Parathyroid adenoma (tissue), 2 donors: ENCODE data around the gene MSMO1.
"Not testable (repeated sequence)": the region's sequence is repeated elsewhere in the genome, so short reads cannot be mapped to it uniquely, and the experiment has no call there.

Source experiments
- H2AFZ ChIP-seq: fragments of 300-600 bp; sonication (generic); one replicate; pipeline ENCODE4 v1.7.0; 2017; ENCODE audit warnings: antibody characterized with exemption, mild to moderate bottlenecking
- H3K27ac ChIP-seq: fragments of 300-600 bp; sonication (generic); one replicate; pipeline ENCODE4 v1.7.0; 2017
- H3K27me3 ChIP-seq: fragments of 300-600 bp; sonication (generic); one replicate; pipeline ENCODE4 v1.7.0; 2017; ENCODE audit warnings: low read length; ENCODE audit not compliant: control insufficient read depth, insufficient read depth
- H3K36me3 ChIP-seq: fragments of 300-600 bp; sonication (generic); one replicate; pipeline ENCODE4 v1.7.0; 2017; ENCODE audit warnings: low read length; ENCODE audit not compliant: control insufficient read depth, insufficient read depth
- H3K4me1 ChIP-seq: fragments of 300-600 bp; sonication (generic); one replicate; pipeline ENCODE4 v1.7.0; 2017; ENCODE audit warnings: control low read depth
- H3K4me2 ChIP-seq: fragments of 300-600 bp; sonication (generic); one replicate; pipeline ENCODE4 v1.7.0; 2017; ENCODE audit warnings: low read length
- H3K4me3 ChIP-seq: fragments of 300-600 bp; sonication (generic); one replicate; pipeline ENCODE4 v1.7.0; 2017; ENCODE audit warnings: low read depth, low read length
- H3K79me2 ChIP-seq: fragments of 300-600 bp; sonication (generic); one replicate; pipeline ENCODE4 v1.7.0; 2017; ENCODE audit warnings: control low read depth
- H3K9ac ChIP-seq: fragments of 300-600 bp; sonication (generic); one replicate; pipeline ENCODE4 v1.7.0; 2017; ENCODE audit warnings: mild to moderate bottlenecking
- H3K9me3 ChIP-seq: fragments of 300-600 bp; sonication (generic); one replicate; pipeline ENCODE4 v1.7.0; 2017; ENCODE audit warnings: low read length; ENCODE audit not compliant: control insufficient read depth
- CTCF ChIP-seq: fragments of 300-600 bp; sonication (generic); IDR thresholded peaks from one replicate; pipeline ENCODE4 v1.7.0; 2017; ENCODE audit warnings: antibody characterized with exemption, mild to moderate bottlenecking
- donor health status: primary hyperparathyroidism.

The MSMO1 gene

GRCh38 chr4:165327211-165328100 is at the start of gene MSMO1:
TSS of gene MSMO1 (plus strand) at chr4:165327669. CDS start at chr4:165333371, 5,702 bp downstream.
- H3K4me1 ChIP-seq: peaks cover 19% of the 10 kb centered on the region
- peak within 1 kb of the TSS; percentile 95 for H3K4me2 ChIP-seq
- peaks cover 20% of the 10 kb centered on the region for H3K79me2 ChIP-seq
- no peaks in the 10 kb centered on the region for H3K36me3 ChIP-seq
- peak within 1 kb of the TSS; percentile 95 for H3K4me3 ChIP-seq
- peak within 1 kb of the TSS; percentile 80 for H2AFZ ChIP-seq
- H3K27me3 ChIP-seq: no peaks in the 10 kb centered on the region
- H3K9ac ChIP-seq: no peak within 1 kb of the TSS
- no peaks in the 10 kb centered on the region for H3K9me3 ChIP-seq
- peak within 1 kb of the TSS; percentile 97 for H3K27ac ChIP-seq
- no peak for TF ChIP-seq CTCF

- H3K4me2 ChIP-seq, H3K79me2 ChIP-seq, H3K27me3 ChIP-seq, H3K36me3 ChIP-seq, H3K27ac ChIP-seq, H3K9me3 ChIP-seq, H3K4me1 ChIP-seq, H3K4me3 ChIP-seq, H2AFZ ChIP-seq, H3K9ac ChIP-seq: not testable (repeated sequence)
Measured at GRCh38 chr4:165279531-165279930, 47.9 kb upstream of the MSMO1 start.

GRCh38 chr4:165284697-165285096 is 42.8 kb upstream of the MSMO1 start:
- not testable (repeated sequence) for H3K4me1 ChIP-seq, H3K79me2 ChIP-seq, H3K4me2 ChIP-seq, H3K9ac ChIP-seq, H3K4me3 ChIP-seq, H3K9me3 ChIP-seq, H2AFZ ChIP-seq, H3K36me3 ChIP-seq, H3K27me3 ChIP-seq, H3K27ac ChIP-seq

GRCh38 chr4:165286619-165287340 is 40.7 kb upstream of the MSMO1 start:
- H3K9ac ChIP-seq, H3K4me2 ChIP-seq, H3K9me3 ChIP-seq, H3K79me2 ChIP-seq, H2AFZ ChIP-seq, H3K4me3 ChIP-seq, H3K36me3 ChIP-seq, H3K4me1 ChIP-seq, H3K27me3 ChIP-seq, H3K27ac ChIP-seq: not testable (repeated sequence)

GRCh38 chr4:165288226-165288625 is 39.2 kb upstream of the MSMO1 start:
- H3K79me2 ChIP-seq: no peaks in the 10 kb centered on the region

More at GRCh38 chr4:165288226-165288625, 39.2 kb upstream of the MSMO1 start:
- no peak overlapping the region for H3K27ac ChIP-seq
- H3K36me3 ChIP-seq: no peaks in the 10 kb centered on the region
- H3K4me1 ChIP-seq: peaks cover 6% of the 10 kb centered on the region
- H3K9ac ChIP-seq: no peak overlapping the region
- no peak for TF ChIP-seq CTCF
- H3K9me3 ChIP-seq: no peaks in the 10 kb centered on the region
- H3K4me2 ChIP-seq: no peak overlapping the region
- no peak overlapping the region for H3K4me3 ChIP-seq
- H3K27me3 ChIP-seq: no peaks in the 10 kb centered on the region
- no peak overlapping the region for H2AFZ ChIP-seq
